Progenitor cell of endocrine pancreas (in vitro differentiated cells): Measurements from ENCODE around the gene GXYLT1. TPM values are rescaled to one million over a fixed set of nuclear protein-coding genes. Genes with fewer than 3 reads are reported as not detected.
"Not testable (repeated sequence)": the region's sequence is repeated elsewhere in the genome, so short reads cannot be mapped to it uniquely, and the experiment has no call there.

Experiments
- DNase-seq: peaks from one replicate; pipeline ENCODE4 v3.0.0; 2021; ENCODE audit warnings: low spot score; ENCODE audit not compliant: unreplicated experiment
- H3K27ac Mint-ChIP-seq: 2 replicates; pipeline ENCODE4 v1.8.0; 2021; ENCODE audit warnings: mild to moderate bottlenecking, moderate library complexity, mixed read lengths
- H3K27me3 Mint-ChIP-seq: 2 replicates; pipeline ENCODE4 v1.8.0; 2021; ENCODE audit warnings: mixed read lengths
- H3K36me3 Mint-ChIP-seq: 2 replicates; pipeline ENCODE4 v1.8.0; 2022; ENCODE audit warnings: mixed read lengths; ENCODE audit not compliant: insufficient read depth
- H3K4me1 Mint-ChIP-seq: 2 replicates; pipeline ENCODE4 v1.8.0; 2021; ENCODE audit warnings: low read depth, mixed read lengths
- H3K4me3 Mint-ChIP-seq: 2 replicates; pipeline ENCODE4 v1.8.0; 2021; ENCODE audit warnings: low read depth, mild to moderate bottlenecking, moderate library complexity, mixed read lengths
- H3K9me3 Mint-ChIP-seq: 2 replicates; pipeline ENCODE4 v1.8.0; 2021; ENCODE audit warnings: low read depth, mixed read lengths
- CTCF ChIP-seq: fragments of 200-600 bp; sonication (generic); IDR thresholded peaks from one replicate; pipeline ENCODE4 v1.5.0; 2021; ENCODE audit warnings: antibody characterized with exemption, mild to moderate bottlenecking; ENCODE audit not compliant: unreplicated experiment
- total RNA-seq: library from RNA; stranded (reverse); gene quantifications from 2 replicates; pipeline ENCODE4 v1.2.1, GENCODE V29; 2021

Gene GXYLT1
- total RNA-seq, 1 donor from 2014 or later, result 23.5 TPM

GRCh38 chr12:42118136-42118879, 26.4 kb downstream of the GXYLT1 start:
- no peaks in the 10 kb centered on the region for H3K4me1 Mint-ChIP-seq
- H3K27me3 Mint-ChIP-seq, result no peaks in the 10 kb centered on the region
- DNase-seq, result no peak
- no peak for TF ChIP-seq CTCF
- peaks cover 7% of the 10 kb centered on the region for H3K9me3 Mint-ChIP-seq
- peaks cover 34% of the 10 kb centered on the region for H3K36me3 Mint-ChIP-seq
- H3K27ac Mint-ChIP-seq, result no peak overlapping the region
- H3K4me3 Mint-ChIP-seq, result no peak overlapping the region

- no peak overlapping the region for H3K27ac Mint-ChIP-seq
- H3K27me3 Mint-ChIP-seq, result no peaks in the 10 kb centered on the region
- peaks cover 39% of the 10 kb centered on the region for H3K36me3 Mint-ChIP-seq
- H3K4me3 Mint-ChIP-seq, result no peak overlapping the region
- DNase-seq, result no peak
- H3K4me1 Mint-ChIP-seq, result no peaks in the 10 kb centered on the region
- peaks cover 17% of the 10 kb centered on the region for H3K9me3 Mint-ChIP-seq
- TF ChIP-seq CTCF, result no peak
Observed at GRCh38 chr12:42109031-42109430, 35.6 kb downstream of the GXYLT1 start.

GRCh38 chr12:42106791-42107190, 37.9 kb downstream of the GXYLT1 start:
- peaks cover 20% of the 10 kb centered on the region for H3K36me3 Mint-ChIP-seq
- not testable (repeated sequence) for H3K27me3 Mint-ChIP-seq, H3K4me1 Mint-ChIP-seq, DNase-seq, H3K4me3 Mint-ChIP-seq, H3K9me3 Mint-ChIP-seq, H3K27ac Mint-ChIP-seq

GRCh38 chr12:42104784-42105183, 39.9 kb downstream of the GXYLT1 start:
- TF ChIP-seq CTCF, result no peak
- Mint-ChIP-seq H3K27ac (no peak overlapping the region), H3K4me1 (no peaks in the 10 kb centered on the region), H3K4me3 (no peak overlapping the region), H3K27me3 (no peaks in the 10 kb centered on the region), H3K36me3 (peaks cover 4% of the 10 kb centered on the region), H3K9me3 (no peaks in the 10 kb centered on the region)
- no peak for DNase-seq

GRCh38 chr12:42104087-42104486, 40.6 kb downstream of the GXYLT1 start:
- Mint-ChIP-seq H3K27me3 (no peaks in the 10 kb centered on the region), H3K27ac (no peak overlapping the region), H3K4me3 (no peak overlapping the region), H3K4me1 (no peaks in the 10 kb centered on the region), H3K9me3 (no peaks in the 10 kb centered on the region), H3K36me3 (peaks cover 3% of the 10 kb centered on the region)
- TF ChIP-seq CTCF, result no peak
- DNase-seq, result no peak

- TF ChIP-seq CTCF, result no peak
- Mint-ChIP-seq H3K27ac (no peak overlapping the region), H3K4me1 (no peaks in the 10 kb centered on the region), H3K4me3 (no peak overlapping the region), H3K36me3 (peaks cover under 1% of the 10 kb centered on the region), H3K27me3 (no peaks in the 10 kb centered on the region), H3K9me3 (no peaks in the 10 kb centered on the region)
- DNase-seq, result no peak
Observed at GRCh38 chr12:42103155-42103554, 41.5 kb downstream of the GXYLT1 start.
